Caco-2 (cell line): Measurements from ENCODE around the gene HABP4. TPM values are rescaled to one million over a fixed set of nuclear protein-coding genes. Genes with fewer than 3 reads are reported as not detected.

Experiments used
- BruUV-seq: library from RNA; stranded (reverse); fragments of 400-500 nt; replicated peaks from 2 replicates; lab custom pipeline; 2021; lab: Mats Ljungman, UMichigan
- CTCF ChIA-PET: fragments of 300-600 bp; sonication (Branson Sonifier 250); formaldehyde crosslinking; loops from one replicate; lab custom pipeline; 2022; ENCODE audit warnings: antibody characterized with exemption; lab: Charles Lee
- POLR2A ChIA-PET: fragments of 300-600 bp; sonication (Branson Sonifier 250); formaldehyde crosslinking; loops from one replicate; lab custom pipeline; 2022; ENCODE audit warnings: antibody characterized with exemption; lab: Charles Lee
- DNase-seq, 2 experiments: peaks; one replicate each; pipeline versions ENCODE4 v3.0.0 to v3.0.0-alpha.2; 2020 to 2022
- H3K27me3 ChIP-seq: replicated peaks from 2 replicates; pipeline ENCODE4 v1.6.0; 2011; ENCODE audit warnings: low read length; ENCODE audit not compliant: control insufficient read depth, insufficient read depth
- H3K36me3 ChIP-seq: 2 replicates; pipeline ENCODE4 v1.5.1; 2011; ENCODE audit warnings: low read length; ENCODE audit not compliant: control insufficient read depth, insufficient read depth
- H3K4me1 ChIP-seq: fragments of 250-450 bp; sonication (Bioruptor Pico); 2 replicates; pipeline ENCODE4 v1.5.1; 2020; ENCODE audit warnings: mild to moderate bottlenecking
- H3K4me3 ChIP-seq: 2 replicates; pipeline ENCODE4 v1.5.1; 2011; ENCODE audit warnings: low read depth, mild to moderate bottlenecking, control low read depth, low read length
- H3K9me3 ChIP-seq: fragments of 250-450 bp; sonication (Bioruptor Pico); 2 replicates; pipeline ENCODE4 v1.5.1; 2020; ENCODE audit warnings: mild to moderate bottlenecking, moderate library complexity
- H3K27ac Mint-ChIP-seq: one replicate; pipeline ENCODE4 v1.8.0; 2022; ENCODE audit warnings: mixed read lengths; ENCODE audit not compliant: unreplicated experiment
- H3K27me3 Mint-ChIP-seq: one replicate; pipeline ENCODE4 v1.8.0; 2022; ENCODE audit warnings: mixed read lengths; ENCODE audit not compliant: insufficient read depth, unreplicated experiment
- H3K36me3 Mint-ChIP-seq: one replicate; pipeline ENCODE4 v1.8.0; 2022; ENCODE audit warnings: mild to moderate bottlenecking, mixed read lengths; ENCODE audit not compliant: insufficient read depth, unreplicated experiment
- H3K4me1 Mint-ChIP-seq: one replicate; pipeline ENCODE4 v1.8.0; 2022; ENCODE audit warnings: low read depth, mixed read lengths; ENCODE audit not compliant: unreplicated experiment
- H3K4me3 Mint-ChIP-seq: one replicate; pipeline ENCODE4 v1.8.0; 2022; ENCODE audit warnings: mild to moderate bottlenecking, moderate library complexity, mixed read lengths; ENCODE audit not compliant: unreplicated experiment
- H3K9me3 Mint-ChIP-seq: one replicate; pipeline ENCODE4 v1.8.0; 2022; ENCODE audit warnings: mixed read lengths; ENCODE audit not compliant: unreplicated experiment
- intact Hi-C: fragments of 100-400 bp; cut with micrococcal nuclease; formaldehyde crosslinking; loops from one replicate; pipeline ENCODE4 v1.10.0; 2022; ENCODE audit not compliant: unreplicated experiment
- total RNA-seq: library from RNA; stranded (reverse); gene quantifications from 2 replicates; pipeline ENCODE4 v1.2.3, GENCODE V29; 2022
- TF ChIP-seq, protein P1 (sequence below), 2 experiments: fragments of 200-600 bp in 1 of 2; IDR thresholded peaks; 1 replicate in 1 of 2; 2 replicates in 1 of 2; pipeline versions ENCODE4 v1.5.1 to v1.8.0; 2011 to 2022; ENCODE audit warnings: antibody characterized with exemption in 1 of 2, control low read depth in 1 of 2, inconsistent platforms in 1 of 2, low read depth in 1 of 2, low read length in 1 of 2, mild to moderate bottlenecking in 1 of 2, moderate library complexity in 1 of 2; ENCODE audit not compliant: insufficient read depth in 1 of 2, severe bottlenecking in 1 of 2, unreplicated experiment in 1 of 2

The HABP4 gene
- total RNA-seq, 1 experiment from 2014 or later: 26.7 TPM

GRCh38 chr9:96429732-96430131, 20.2 kb upstream of the HABP4 start:
- Mint-ChIP-seq H3K4me1 (no peaks in the 10 kb centered on the region), H3K27me3 (no peaks in the 10 kb centered on the region), H3K27ac (no peak overlapping the region), H3K4me3 (no peak overlapping the region), H3K9me3 (peaks cover 10% of the 10 kb centered on the region), H3K36me3 (no peaks in the 10 kb centered on the region)
- Histone ChIP-seq H3K36me3 (no peaks in the 10 kb centered on the region), H3K4me3 (no peak overlapping the region), H3K4me1 (no peaks in the 10 kb centered on the region), H3K9me3 (no peaks in the 10 kb centered on the region), H3K27me3 (no peaks in the 10 kb centered on the region)
- no TSS peak for BruUV-seq
- no peak for DNase-seq
- intact Hi-C loops: no loop called here
- ChIA-PET POLR2A (no interaction called here), CTCF (interaction anchor here (0.5 kb wide), 1 partner anchor 1625 kb away, joined by 3 read pairs; no protein-coding TSS in a partner anchor)
- TF ChIP-seq, protein P1, sequence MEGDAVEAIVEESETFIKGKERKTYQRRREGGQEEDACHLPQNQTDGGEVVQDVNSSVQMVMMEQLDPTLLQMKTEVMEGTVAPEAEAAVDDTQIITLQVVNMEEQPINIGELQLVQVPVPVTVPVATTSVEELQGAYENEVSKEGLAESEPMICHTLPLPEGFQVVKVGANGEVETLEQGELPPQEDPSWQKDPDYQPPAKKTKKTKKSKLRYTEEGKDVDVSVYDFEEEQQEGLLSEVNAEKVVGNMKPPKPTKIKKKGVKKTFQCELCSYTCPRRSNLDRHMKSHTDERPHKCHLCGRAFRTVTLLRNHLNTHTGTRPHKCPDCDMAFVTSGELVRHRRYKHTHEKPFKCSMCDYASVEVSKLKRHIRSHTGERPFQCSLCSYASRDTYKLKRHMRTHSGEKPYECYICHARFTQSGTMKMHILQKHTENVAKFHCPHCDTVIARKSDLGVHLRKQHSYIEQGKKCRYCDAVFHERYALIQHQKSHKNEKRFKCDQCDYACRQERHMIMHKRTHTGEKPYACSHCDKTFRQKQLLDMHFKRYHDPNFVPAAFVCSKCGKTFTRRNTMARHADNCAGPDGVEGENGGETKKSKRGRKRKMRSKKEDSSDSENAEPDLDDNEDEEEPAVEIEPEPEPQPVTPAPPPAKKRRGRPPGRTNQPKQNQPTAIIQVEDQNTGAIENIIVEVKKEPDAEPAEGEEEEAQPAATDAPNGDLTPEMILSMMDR (IDR thresholded peaks at IDR 0.05; ENCODE audit: insufficient read depth in 1 of 2, low read depth in 1 of 2, low read length in 1 of 2, severe bottlenecking in 1 of 2, unreplicated experiment in 1 of 2): no peak

DNA sequence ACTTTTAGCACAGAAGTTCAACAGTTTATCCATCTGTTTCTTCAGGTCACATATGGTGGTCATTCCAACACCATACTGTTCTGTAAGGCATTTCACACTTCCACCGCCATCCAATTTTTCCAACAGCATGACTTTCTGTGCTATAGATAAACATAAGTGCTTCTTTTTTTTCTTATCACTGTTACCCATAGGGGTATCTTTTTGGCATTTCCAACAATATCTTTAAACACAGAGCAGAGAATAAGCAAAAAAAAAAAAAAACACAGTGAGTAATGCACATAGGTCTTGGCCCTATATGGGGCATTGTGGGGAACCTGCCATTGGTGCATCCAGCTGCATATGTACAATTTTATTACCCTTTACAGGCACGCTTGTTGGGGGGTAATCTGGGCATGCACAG, 19.6 kb upstream of the HABP4 start:
- H3K27ac Mint-ChIP-seq: no peak overlapping the region
- H3K4me1 Mint-ChIP-seq: peaks cover under 1% of the 10 kb centered on the region
- no peaks in the 10 kb centered on the region for H3K36me3 Mint-ChIP-seq
- BruUV-seq: no TSS peak
- Histone ChIP-seq H3K36me3 (no peaks in the 10 kb centered on the region), H3K4me1 (no peaks in the 10 kb centered on the region), H3K9me3 (no peaks in the 10 kb centered on the region), H3K4me3 (no peak overlapping the region), H3K27me3 (no peaks in the 10 kb centered on the region)
- no peaks in the 10 kb centered on the region for H3K27me3 Mint-ChIP-seq
- CTCF ChIA-PET: no interaction called here
- intact Hi-C loops: no loop called here
- peaks cover 16% of the 10 kb centered on the region for H3K9me3 Mint-ChIP-seq
- TF ChIP-seq, protein P1 (IDR thresholded peaks at IDR 0.05; ENCODE audit: insufficient read depth in 1 of 2, low read depth in 1 of 2, low read length in 1 of 2, severe bottlenecking in 1 of 2, unreplicated experiment in 1 of 2): no peak
- DNase-seq: no peak
- POLR2A ChIA-PET: no interaction called here
- no peak overlapping the region for H3K4me3 Mint-ChIP-seq

- POLR2A ChIA-PET: no interaction called here
- Mint-ChIP-seq H3K9me3 (peaks cover 25% of the 10 kb centered on the region), H3K27ac (no peak overlapping the region), H3K4me3 (no peak overlapping the region), H3K27me3 (no peaks in the 10 kb centered on the region), H3K4me1 (peaks cover 9% of the 10 kb centered on the region), H3K36me3 (no peaks in the 10 kb centered on the region)
- Histone ChIP-seq H3K4me1 (no peaks in the 10 kb centered on the region), H3K27me3 (no peaks in the 10 kb centered on the region), H3K9me3 (no peaks in the 10 kb centered on the region), H3K4me3 (no peak overlapping the region), H3K36me3 (no peaks in the 10 kb centered on the region)
- CTCF ChIA-PET: interaction anchor here (1.1 kb wide), 1 partner anchor 232 kb away, joined by 4 read pairs; no protein-coding TSS in a partner anchor
- TF ChIP-seq, protein P1 (IDR thresholded peaks at IDR 0.05; ENCODE audit: insufficient read depth in 1 of 2, low read depth in 1 of 2, low read length in 1 of 2, severe bottlenecking in 1 of 2, unreplicated experiment in 1 of 2): no peak
- no TSS peak for BruUV-seq
- intact Hi-C loops: no loop called here
- DNase-seq: no peak
Measured at GRCh38 chr9:96435345-96435744, 14.6 kb upstream of the HABP4 start.
